Smooth muscle cell (in vitro differentiated cells): ENCODE measurements around the gene GPRC5B. TPM values are rescaled to one million over a fixed set of nuclear protein-coding genes. Genes with fewer than 3 reads are reported as not detected.

ENCODE experiments used
- DNase-seq: peaks from one replicate; lab custom pipeline; 2025; ENCODE audit not compliant: unreplicated experiment; lab: John Stamatoyannopoulos, UW
- H2AFZ ChIP-seq: fragments of 200-600 bp; sonication (generic); 2 replicates; pipeline ENCODE4 v1.6.0; 2016; ENCODE audit warnings: antibody characterized with exemption, low read depth, mild to moderate bottlenecking
- H3F3A ChIP-seq: fragments of 200-600 bp; sonication (generic); 2 replicates; pipeline ENCODE4 v1.6.0; 2017; ENCODE audit warnings: antibody characterized with exemption, low read depth
- H3K27ac ChIP-seq: fragments of 200-600 bp; sonication (generic); 2 replicates; pipeline ENCODE4 v1.5.1; 2016; ENCODE audit warnings: low read depth, mild to moderate bottlenecking
- H3K27me3 ChIP-seq: fragments of 200-600 bp; sonication (generic); 2 replicates; pipeline ENCODE4 v1.6.1; 2016; ENCODE audit warnings: low read depth, mild to moderate bottlenecking
- H3K36me3 ChIP-seq: fragments of 200-600 bp; sonication (generic); 2 replicates; pipeline ENCODE4 v1.5.1; 2016; ENCODE audit warnings: low read depth
- H3K4me1 ChIP-seq: fragments of 200-600 bp; sonication (generic); 2 replicates; pipeline ENCODE4 v1.5.1; 2016; ENCODE audit warnings: low read depth
- H3K4me2 ChIP-seq: fragments of 200-600 bp; sonication (generic); 2 replicates; pipeline ENCODE4 v1.6.0; 2016; ENCODE audit warnings: mild to moderate bottlenecking
- H3K4me3 ChIP-seq: fragments of 200-600 bp; sonication (generic); 2 replicates; pipeline ENCODE4 v1.5.1; 2016; ENCODE audit warnings: mild to moderate bottlenecking
- H3K79me2 ChIP-seq: fragments of 200-600 bp; sonication (generic); 2 replicates; pipeline ENCODE4 v1.6.0; 2016; ENCODE audit warnings: low read depth, mild to moderate bottlenecking
- H3K9ac ChIP-seq: fragments of 200-600 bp; sonication (generic); 2 replicates; pipeline ENCODE4 v1.6.0; 2016; ENCODE audit warnings: low read depth
- H3K9me3 ChIP-seq: fragments of 200-600 bp; sonication (generic); replicated peaks from 2 replicates; pipeline ENCODE4 v1.5.1; 2016; ENCODE audit warnings: low read depth
- H4K20me1 ChIP-seq: fragments of 200-600 bp; sonication (generic); 2 replicates; pipeline ENCODE4 v1.6.0; 2016; ENCODE audit warnings: low read depth
- WGBS: methylation state at CpG from one replicate; pipeline ENCODE4 v1.1.7; 2016; ENCODE audit warnings: low lambda C conversion rate; 5-methylcytosine and 5-hydroxymethylcytosine counted together
- polyA plus RNA-seq: library from polyadenylated mRNA; unstranded; fragments of >200 nt; fragmentation: Nextera tagmentation; extraction: Ambion mirVana; gene quantifications from 2 replicates; pipeline ENCODE4 v1.2.1, GENCODE V29; 2016
- total RNA-seq: library from RNA; depleted of rRNA; stranded (reverse); fragments of >200 nt; gene quantifications from 2 replicates; pipeline ENCODE4 v1.2.3, GENCODE V29; 2014
- TF ChIP-seq, protein P1 (sequence below): fragments of 200-600 bp; sonication (generic); IDR thresholded peaks from 2 replicates; pipeline ENCODE4 v1.5.1; 2017; ENCODE audit warnings: borderline replicate concordance, mild to moderate bottlenecking, antibody characterized with exemption; ENCODE audit not compliant: insufficient read depth, poor library complexity, severe bottlenecking

GPRC5B gene
- total and polyA plus RNA-seq, 2 experiments from 2014 or later, result 7.8 to 18.9 TPM

DNA sequence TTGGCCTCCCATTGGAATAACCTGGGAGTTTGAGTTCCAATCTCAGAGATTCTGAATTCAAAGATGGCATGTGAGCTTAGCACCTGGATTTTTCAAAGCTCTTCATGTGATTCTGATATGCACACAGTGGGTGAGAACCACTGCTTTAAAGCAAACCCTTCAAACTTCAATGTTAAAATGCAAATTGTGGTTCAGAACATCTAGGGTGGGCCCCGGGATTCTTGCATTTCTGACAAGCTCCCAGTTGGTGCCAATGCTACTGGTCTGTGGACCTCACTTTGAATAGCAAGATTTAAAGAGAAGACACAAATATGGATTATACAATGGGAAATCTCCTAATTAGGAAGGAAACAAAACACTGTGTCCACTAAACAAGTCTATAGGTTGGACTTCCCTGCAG is 43.8 kb upstream of the GPRC5B start:
- DNase-seq, result no peak
- H3K79me2 ChIP-seq, result no peaks in the 10 kb centered on the region
- TF ChIP-seq, protein P1, sequence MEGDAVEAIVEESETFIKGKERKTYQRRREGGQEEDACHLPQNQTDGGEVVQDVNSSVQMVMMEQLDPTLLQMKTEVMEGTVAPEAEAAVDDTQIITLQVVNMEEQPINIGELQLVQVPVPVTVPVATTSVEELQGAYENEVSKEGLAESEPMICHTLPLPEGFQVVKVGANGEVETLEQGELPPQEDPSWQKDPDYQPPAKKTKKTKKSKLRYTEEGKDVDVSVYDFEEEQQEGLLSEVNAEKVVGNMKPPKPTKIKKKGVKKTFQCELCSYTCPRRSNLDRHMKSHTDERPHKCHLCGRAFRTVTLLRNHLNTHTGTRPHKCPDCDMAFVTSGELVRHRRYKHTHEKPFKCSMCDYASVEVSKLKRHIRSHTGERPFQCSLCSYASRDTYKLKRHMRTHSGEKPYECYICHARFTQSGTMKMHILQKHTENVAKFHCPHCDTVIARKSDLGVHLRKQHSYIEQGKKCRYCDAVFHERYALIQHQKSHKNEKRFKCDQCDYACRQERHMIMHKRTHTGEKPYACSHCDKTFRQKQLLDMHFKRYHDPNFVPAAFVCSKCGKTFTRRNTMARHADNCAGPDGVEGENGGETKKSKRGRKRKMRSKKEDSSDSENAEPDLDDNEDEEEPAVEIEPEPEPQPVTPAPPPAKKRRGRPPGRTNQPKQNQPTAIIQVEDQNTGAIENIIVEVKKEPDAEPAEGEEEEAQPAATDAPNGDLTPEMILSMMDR, result no peak
- H3F3A ChIP-seq, result no peaks in the 10 kb centered on the region
- H3K4me2 ChIP-seq, result no peak overlapping the region
- no peaks in the 10 kb centered on the region for H3K9me3 ChIP-seq
- H2AFZ ChIP-seq, result no peak overlapping the region
- no peaks in the 10 kb centered on the region for H3K36me3 ChIP-seq
- H3K27ac ChIP-seq, result no peak overlapping the region
- no peaks in the 10 kb centered on the region for H3K4me1 ChIP-seq
- no peaks in the 10 kb centered on the region for H3K27me3 ChIP-seq
- WGBS, result 86% methylated on average over 1 of the region's 1 CpG
- no peaks in the 10 kb centered on the region for H4K20me1 ChIP-seq
- no peak overlapping the region for H3K4me3 ChIP-seq
- H3K9ac ChIP-seq, result no peak overlapping the region

DNA sequence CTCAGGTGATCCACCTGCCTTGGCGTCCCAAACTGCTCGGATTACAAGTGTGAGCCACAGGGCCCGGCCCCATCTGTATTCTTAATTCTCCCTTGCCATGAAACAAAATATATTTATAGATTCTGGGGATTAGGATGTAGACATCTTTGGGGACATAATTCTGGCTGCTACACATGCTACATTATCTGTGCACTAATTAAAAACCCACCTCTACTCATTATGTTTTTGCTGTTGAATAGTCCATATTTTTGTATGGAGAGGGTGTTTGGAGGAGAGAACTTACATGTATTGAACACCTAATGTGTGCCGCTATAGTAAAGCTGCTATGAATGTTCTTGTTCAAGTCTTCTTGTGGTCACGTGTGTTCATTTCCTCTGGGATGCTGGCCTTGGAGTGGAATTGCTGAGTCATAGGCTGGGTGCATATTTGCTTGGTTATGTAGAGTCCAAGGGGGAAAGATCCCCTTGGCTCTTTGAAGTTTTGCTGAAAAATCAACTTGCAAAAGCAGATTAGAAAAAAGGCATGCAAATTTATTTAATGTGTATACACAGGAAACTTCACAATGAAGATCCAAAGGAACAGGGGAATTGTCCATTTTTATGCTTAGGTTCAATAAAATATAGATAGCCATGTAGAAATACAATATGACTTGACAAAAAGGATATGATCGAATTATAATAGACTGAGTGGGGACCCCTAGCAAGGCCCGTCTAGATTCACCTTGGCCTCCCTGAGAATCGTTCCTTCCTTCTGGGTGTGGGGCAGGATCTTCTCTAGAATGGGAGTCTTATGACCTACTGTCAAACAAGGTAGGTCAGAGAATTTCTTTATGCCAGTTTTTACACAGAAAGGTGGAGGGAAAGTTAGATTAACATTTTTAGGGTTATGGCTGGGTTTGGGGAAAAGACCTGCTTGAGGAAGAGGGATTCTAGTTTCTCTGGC is 42.1 kb upstream of the GPRC5B start:
- Histone ChIP-seq H3K4me1 (no peaks in the 10 kb centered on the region), H2AFZ (no peak overlapping the region), H3K4me3 (no peak overlapping the region), H3K9ac (no peak overlapping the region), H3K9me3 (no peaks in the 10 kb centered on the region), H4K20me1 (no peaks in the 10 kb centered on the region), H3K27me3 (no peaks in the 10 kb centered on the region), H3K4me2 (no peak overlapping the region), H3K36me3 (no peaks in the 10 kb centered on the region), H3F3A (no peaks in the 10 kb centered on the region), H3K27ac (no peak overlapping the region), H3K79me2 (no peaks in the 10 kb centered on the region)
- DNase-seq, result no peak
- TF ChIP-seq, protein P1, result no peak
- WGBS, result 79% methylated on average over 8 of the region's 8 CpGs

DNA sequence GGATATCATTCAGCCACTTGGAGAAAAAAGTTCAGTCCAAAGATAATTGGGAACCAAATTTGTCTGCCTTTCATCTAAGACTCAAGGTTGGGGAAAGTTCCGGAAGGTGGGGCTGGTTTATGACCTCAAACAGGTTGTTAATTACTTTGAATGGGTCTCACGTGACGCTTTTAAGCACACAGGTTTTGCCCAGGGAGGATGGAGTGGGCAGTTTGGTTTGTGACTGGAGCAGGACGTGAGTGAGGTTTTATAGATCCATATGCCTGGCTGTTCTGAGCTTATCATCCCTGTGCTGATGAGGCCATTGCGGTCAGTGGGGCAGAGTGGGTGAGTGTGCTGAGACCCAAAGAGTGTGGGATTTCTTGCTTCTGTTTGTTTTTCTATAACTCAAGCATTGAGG is 38.7 kb upstream of the GPRC5B start:
- 70% methylated on average over 5 of the region's 5 CpGs for WGBS
- DNase-seq, result no peak
- Histone ChIP-seq H3K4me1 (no peaks in the 10 kb centered on the region), H3K79me2 (no peaks in the 10 kb centered on the region), H2AFZ (no peak overlapping the region), H3K4me3 (no peak overlapping the region), H3K9me3 (no peaks in the 10 kb centered on the region), H4K20me1 (no peaks in the 10 kb centered on the region), H3K27ac (no peak overlapping the region), H3K9ac (no peak overlapping the region), H3K4me2 (no peak overlapping the region), H3K27me3 (no peaks in the 10 kb centered on the region), H3K36me3 (no peaks in the 10 kb centered on the region), H3F3A (no peaks in the 10 kb centered on the region)
- TF ChIP-seq, protein P1, result no peak

DNA sequence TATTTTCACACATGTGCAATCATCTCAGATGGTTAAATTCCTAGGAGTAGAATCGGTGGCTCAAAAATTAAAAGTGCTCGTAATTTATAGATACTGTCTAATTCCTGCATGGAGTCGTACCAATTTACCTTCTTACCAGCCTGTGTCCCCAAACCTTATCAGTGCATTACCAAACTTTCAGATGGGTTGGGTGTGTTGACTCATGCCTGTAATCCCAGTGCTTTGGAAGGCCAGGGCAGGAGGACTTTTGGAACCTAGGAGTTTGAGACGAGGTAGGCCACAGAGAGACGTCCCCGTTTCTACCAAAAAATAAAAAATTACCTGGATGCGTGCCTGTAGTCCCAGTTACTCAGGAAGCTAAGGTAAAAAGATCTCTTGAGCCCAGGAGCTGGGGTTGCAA is 34.5 kb upstream of the GPRC5B start:
- no peaks in the 10 kb centered on the region for H4K20me1 ChIP-seq
- no peaks in the 10 kb centered on the region for H3K79me2 ChIP-seq
- H3K9me3 ChIP-seq, result no peaks in the 10 kb centered on the region
- H3K4me2 ChIP-seq, result no peak overlapping the region
- H2AFZ ChIP-seq, result no peak overlapping the region
- H3K4me3 ChIP-seq, result no peak overlapping the region
- no peak overlapping the region for H3K27ac ChIP-seq
- DNase-seq, result no peak
- TF ChIP-seq, protein P1, result no peak
- no peak overlapping the region for H3K9ac ChIP-seq
- H3K4me1 ChIP-seq, result no peaks in the 10 kb centered on the region
- H3K27me3 ChIP-seq, result no peaks in the 10 kb centered on the region
- H3K36me3 ChIP-seq, result no peaks in the 10 kb centered on the region
- H3F3A ChIP-seq, result no peaks in the 10 kb centered on the region
- 88% methylated on average over 7 of the region's 7 CpGs for WGBS
